ENCODE data around the gene LYRM9.
"Not testable (repeated sequence)": the region's sequence is repeated elsewhere in the genome, so short reads cannot be mapped to it uniquely, and the experiment has no call there.

The LYRM9 gene

GRCh38 chr17:27872776-27873175, 20.4 kb downstream of the LYRM9 start:
- FAIRE-seq = no peak

DNA sequence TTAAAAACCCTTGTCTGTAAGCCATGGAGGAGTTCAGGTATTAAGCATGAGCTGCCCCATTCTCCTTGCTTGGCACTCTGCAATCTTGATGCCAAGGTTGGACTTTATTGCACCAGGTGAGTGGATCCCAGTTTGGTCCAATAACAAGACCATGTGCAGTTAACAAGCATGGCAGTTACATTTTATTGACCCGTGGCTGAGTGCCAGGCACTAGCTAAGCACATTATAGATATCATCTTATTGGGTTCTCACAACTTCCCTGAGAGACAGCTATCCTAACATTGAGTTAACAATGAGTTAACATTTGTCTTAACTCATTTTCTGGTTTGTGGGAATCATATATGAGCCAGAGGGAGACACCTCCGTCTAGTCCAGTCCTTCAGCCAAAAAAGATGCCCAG, 21.8 kb downstream of the LYRM9 start:
- FAIRE-seq = no peak

DNA sequence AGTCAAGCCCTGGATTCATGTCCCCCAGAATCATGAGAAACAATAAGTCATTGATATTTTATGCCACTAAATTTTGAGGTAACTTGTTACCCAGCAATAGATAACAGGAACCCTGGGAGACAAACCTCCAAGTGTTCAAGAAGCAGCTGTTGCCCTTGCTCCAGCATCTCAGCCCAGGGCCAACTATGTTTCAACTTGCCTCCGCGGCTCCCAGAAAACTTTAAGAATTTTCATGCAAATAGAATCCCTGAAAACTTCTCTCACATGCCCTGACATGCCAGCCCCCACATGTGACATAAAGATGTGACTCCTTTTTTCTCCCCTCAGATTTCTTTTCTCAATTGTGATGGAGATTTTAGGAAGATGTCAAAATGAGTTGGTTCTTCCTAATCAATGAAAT, 22.8 kb downstream of the LYRM9 start:
- FAIRE-seq = no peak

GRCh38 chr17:27868565-27868964, 24.6 kb downstream of the LYRM9 start:
- FAIRE-seq = no peak

GRCh38 chr17:27862840-27863239, 30.3 kb downstream of the LYRM9 start:
- FAIRE-seq = no peak

GRCh38 chr17:27862004-27862403, 31.2 kb downstream of the LYRM9 start:
- FAIRE-seq = no peak

- FAIRE-seq = no peak
Measured at GRCh38 chr17:27860971-27861664, 32.0 kb downstream of the LYRM9 start.

- FAIRE-seq = no peak
Measured at GRCh38 chr17:27858621-27859305, 34.4 kb downstream of the LYRM9 start.

- no peak for FAIRE-seq
Measured at GRCh38 chr17:27856676-27857432, 36.3 kb downstream of the LYRM9 start.

DNA sequence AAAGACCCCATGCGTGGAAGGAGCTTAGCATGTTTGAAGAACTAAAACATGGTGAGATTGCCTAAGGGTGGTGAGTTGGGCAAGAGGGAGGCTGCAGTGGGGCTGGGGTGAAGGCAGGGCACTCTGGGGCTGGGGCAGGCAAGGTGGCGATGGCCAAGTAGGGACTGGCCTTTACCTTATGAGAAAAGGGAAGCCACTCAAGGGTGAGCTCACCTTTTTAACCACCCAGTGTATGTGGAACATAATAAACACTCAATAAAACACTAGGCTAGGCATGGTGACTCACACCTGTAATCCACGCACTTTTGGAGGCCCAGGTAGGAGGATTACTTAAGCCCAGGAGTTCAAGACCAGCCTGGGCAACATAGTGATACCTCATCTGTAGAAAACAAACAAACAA, 37.7 kb downstream of the LYRM9 start:
- no peak for FAIRE-seq

DNA sequence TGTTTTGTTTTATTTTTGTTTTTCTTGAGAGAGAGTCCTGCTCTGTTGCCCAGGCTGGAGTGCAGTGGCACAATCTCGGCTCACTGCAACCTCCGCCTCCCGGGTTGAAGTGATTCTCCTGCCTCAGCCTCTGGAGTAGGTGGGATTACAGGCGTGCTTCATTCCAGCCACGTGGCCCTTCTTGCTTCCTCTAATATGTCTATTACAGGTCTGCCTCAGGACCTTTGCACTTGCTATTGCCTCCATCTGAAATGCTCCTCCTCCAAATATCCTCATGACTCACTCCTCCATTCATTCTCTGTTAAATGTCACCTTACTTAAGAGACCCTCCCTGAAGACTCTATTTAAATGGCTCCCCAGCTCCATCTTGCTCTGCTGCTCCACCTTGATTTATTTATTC, 39.0 kb downstream of the LYRM9 start:
- FAIRE-seq = no peak

DNA sequence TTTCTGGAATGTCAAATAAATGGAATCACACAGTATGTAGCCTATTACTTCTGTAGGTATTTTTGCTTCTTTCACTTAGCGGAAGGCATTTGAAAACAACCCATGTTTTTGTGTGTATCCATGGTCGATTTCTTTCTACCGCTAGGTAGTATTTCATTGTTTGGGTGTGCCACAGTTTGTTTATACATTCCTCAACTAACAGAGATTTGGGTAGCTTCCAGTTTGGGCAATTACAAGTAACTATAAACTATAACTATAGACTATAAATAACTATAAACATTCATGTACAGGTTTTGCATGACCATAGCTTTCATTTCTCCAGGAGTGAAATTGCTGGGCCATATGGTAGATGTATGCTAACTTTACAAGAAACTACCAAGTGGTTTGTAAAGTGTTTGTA, 40.1 kb downstream of the LYRM9 start:
- FAIRE-seq = no peak

DNA sequence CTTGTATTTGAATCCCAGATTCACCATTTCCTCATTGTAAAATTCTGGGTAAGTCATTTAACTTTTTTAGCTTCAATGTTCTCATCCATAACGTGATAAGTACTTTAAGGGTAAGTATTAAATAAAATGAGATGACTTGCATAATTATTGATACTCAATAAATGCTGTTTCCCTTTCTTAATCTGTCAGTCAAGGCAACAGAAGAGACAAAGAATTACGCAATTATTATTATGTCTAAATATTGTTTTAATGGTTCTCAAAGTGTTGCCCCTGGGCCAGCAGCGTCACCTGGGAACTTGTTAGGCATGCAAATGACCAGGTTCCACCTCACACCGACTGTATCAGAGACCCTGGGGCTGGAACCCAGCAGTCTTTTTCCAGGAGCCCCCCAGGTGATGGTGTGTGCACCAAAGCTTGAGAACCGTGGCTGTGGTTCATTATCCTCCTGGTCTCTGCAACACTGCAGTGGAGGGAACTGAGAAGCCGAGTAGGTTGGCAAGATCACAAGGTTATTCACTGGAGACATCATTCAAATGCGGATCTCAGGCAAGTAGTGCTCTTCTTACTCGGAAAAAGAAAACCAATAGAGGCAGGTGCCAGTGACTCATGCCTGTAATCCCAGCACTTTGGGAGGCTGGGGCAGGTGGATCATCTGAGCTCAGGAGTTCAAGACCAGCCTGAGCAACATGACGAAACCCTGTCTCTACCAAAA, 43.5 kb downstream of the LYRM9 start:
- FAIRE-seq = no peak

DNA sequence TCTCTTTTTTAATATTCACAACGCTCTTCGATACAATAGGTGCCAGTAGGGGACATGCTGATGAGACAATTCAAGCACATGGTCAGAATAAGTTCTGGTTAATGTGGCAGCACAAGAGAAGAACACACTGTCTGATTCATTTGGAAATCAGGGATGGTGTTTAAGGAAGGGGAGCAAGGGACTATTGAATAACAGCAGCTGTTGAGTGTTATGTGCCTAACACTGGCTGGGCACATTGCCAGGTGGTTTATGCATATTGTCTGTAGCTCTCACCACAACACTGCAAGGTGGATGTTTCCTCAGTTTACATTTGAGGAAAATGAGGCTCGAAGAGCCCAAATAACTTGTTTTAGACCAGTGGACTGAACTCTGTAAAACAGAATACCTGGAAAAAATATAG, 44.2 kb downstream of the LYRM9 start:
- FAIRE-seq = no peak

GRCh38 chr17:27846808-27847307, 46.3 kb downstream of the LYRM9 start:
- FAIRE-seq = not testable (repeated sequence)

GRCh38 chr17:27846042-27846655, 47.0 kb downstream of the LYRM9 start:
- no peak for FAIRE-seq

GRCh38 chr17:27845264-27846041, 47.7 kb downstream of the LYRM9 start:
- no peak for FAIRE-seq

DNA sequence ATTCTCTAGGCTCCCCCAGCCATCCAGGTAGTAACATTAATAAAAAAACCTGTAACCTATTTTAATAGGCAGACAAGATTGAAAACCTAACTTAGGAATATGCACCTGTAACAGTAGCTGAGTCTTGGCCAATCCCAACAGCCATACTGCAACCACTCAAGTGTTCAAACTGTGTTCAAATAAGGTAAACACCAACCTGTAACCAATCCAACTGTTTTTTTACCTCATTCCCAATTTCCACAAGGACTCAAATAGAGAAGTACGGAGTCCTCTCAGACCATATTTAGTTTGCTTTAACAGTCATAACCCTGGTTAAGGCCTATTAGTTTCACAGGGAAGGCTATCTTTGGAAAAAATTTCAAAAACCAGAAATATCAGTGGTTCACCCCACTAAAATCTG, 52.5 kb downstream of the LYRM9 start:
- no peak for FAIRE-seq

GRCh38 chr17:27840406-27840678, 52.8 kb downstream of the LYRM9 start:
- not testable (repeated sequence) for FAIRE-seq

DNA sequence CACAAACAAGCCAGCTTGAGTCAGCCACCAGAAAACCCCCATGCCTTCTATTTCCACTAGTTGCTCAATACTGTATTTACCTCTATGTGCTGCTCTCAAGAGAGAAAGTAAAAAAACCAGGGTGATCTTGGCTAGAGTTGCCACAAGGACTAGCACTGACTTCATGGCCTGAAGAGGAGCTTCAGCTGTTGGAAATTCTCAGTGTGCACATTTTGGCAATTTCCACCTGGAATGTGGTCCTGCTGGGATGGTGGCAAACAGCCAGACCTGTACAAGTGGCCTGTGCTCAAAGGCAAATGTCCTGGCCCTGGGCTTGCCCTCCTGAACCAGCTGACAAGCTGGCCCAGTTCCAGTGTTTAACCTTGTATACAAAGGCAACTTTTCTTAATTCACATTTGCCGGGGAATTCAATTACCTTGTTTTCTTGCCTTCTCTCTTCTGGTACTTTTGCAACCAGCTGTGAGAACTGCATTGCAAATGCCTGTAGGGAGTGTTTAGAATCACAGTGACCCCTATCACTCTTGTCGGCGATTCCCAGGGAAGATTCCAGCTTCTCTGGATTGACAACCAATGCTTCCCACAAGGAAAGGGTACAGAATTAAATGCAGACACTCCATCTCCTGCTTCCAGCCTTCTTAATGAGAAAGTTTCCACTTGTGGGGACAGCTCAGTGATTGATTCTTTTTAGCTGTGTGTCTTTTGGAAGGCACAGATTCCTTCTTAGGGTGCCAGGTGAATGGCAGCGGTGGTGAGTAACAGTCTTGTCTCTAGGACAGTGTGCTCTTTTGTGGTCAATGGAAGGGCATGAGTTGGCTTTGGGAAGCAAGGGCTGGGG, 53.4 kb downstream of the LYRM9 start:
- not testable (repeated sequence) for FAIRE-seq

DNA sequence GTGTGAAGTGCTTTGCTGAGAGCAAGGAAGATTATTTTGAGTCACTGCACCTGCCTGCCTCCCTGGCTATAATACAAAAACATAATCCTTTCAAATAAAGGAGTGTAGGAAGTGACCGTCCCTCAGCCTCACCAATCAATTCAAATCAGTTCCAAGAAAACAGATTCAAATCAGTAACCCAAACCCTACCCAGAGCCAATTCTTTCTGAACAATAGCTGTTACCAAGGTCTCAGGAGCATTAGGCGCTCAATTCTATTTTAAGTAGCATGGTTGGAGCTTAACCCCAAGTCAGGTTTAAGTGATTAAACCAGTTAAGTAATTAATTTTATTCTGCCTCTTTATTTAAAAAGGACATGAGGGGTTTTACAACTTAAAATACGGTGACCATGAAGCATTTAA, 54.6 kb downstream of the LYRM9 start:
- not testable (repeated sequence) for FAIRE-seq

Measured in TTC549 (cell line).